Bronchial smooth muscle cell (primary cell): Measurements from ENCODE around the gene COL6A2. TPM values are rescaled to one million over a fixed set of nuclear protein-coding genes. Genes with fewer than 3 reads are reported as not detected.

Experiments used
- total RNA-seq: library from RNA; depleted of rRNA; stranded (reverse); fragments of >200 nt; gene quantifications from 2 replicates; pipeline ENCODE4 v1.2.1, GENCODE V29; 2014

COL6A2 gene
- 1,128 and 2,830 TPM in 2 replicates for total RNA-seq

GRCh38 chr21:46097336-46098293, at the start of gene COL6A2:
Gene COL6A2 (plus strand): TSS chr21:46098112.

DNA sequence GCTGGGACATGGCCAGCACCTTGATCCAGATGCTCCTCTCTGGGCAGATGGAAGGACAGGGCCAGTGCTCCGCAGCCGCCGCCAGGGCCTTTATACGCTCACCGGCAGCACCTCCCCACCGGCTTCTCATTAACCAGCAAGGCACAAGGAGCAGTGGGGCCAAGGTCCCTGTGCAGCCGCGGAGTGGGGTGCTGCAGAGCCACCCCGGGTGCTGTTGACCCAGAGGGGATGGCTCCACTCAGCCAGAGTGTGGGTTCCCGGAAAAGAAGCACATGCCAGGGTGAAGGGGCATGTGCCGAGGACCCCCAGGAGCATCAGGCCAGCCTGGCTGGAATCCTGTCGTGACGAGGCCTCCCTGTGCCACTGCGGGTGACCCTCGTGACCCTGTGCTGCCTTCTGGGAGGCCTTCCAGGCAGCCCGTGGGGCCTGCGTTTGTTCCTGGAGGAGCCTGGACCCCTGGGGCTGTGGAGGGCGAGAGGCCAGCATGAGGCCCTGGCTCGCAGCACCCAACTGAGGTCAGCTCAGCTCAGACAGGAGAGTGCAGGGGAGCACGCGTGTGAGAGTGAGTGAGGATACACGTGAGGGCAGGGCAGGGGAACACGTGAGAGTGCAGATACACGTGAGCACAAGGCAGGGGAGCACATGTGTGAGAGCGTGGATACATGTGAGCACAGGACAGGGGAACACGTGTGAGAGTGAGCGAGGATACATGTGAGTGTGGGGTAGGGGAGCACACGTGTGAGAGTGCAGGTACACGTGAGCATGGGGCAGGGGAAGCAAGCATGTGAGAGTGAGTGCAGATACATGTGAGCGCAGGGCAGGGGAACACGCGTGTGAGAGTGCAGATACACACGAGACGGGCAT, 57.8 kb downstream of the COL6A2 start, which contains the start of gene FTCD:
Gene FTCD, minus strand, starts transcription at position 66 of the 864 bp plus-strand sequence. Its CDS starts 56 bp downstream, at position 10.

Other genes with a start within 250 kb of the COL6A2 start
- gene COL6A1, start 116.3 kb upstream of the COL6A2 start, total RNA-seq = 1,262 and 2,390 TPM in 2 replicates
- 0.60 and 0.63 TPM in 2 replicates for gene FTCD, start 57.5 kb downstream of the COL6A2 start, total RNA-seq
- gene SPATC1L, start 86.3 kb downstream of the COL6A2 start, total RNA-seq = 5.0 and 9.3 TPM in 2 replicates
- gene LSS, start 130.7 kb downstream of the COL6A2 start, total RNA-seq = 111 and 122 TPM in 2 replicates
- gene MCM3AP, start 187.5 kb downstream of the COL6A2 start, total RNA-seq = 64.1 and 68.7 TPM in 2 replicates
- 18.8 TPM in 2 replicates for gene YBEY, start 188.2 kb downstream of the COL6A2 start, total RNA-seq
- 1.8 and 1.9 TPM in 2 replicates for gene C21orf58, start 225.8 kb downstream of the COL6A2 start, total RNA-seq
- 16.1 and 19.9 TPM in 2 replicates for gene PCNT, start 226.0 kb downstream of the COL6A2 start, total RNA-seq